Neuronal stem cell (in vitro differentiated cells): Measurements from ENCODE around the gene ALDH1L1.
"Not testable (repeated sequence)": the region's sequence is repeated elsewhere in the genome, so short reads cannot be mapped to it uniquely, and the experiment has no call there.

ENCODE experiments used
- DNase-seq: peaks from one replicate; pipeline ENCODE4 v3.0.0-alpha.2; 2013; ENCODE audit warnings: low spot score
- H2AFZ ChIP-seq: one replicate; pipeline ENCODE4 v1.6.1; 2013; ENCODE audit warnings: mild to moderate bottlenecking, low read length, inconsistent platforms
- H2AK5ac ChIP-seq: 2 replicates; pipeline ENCODE4 v1.6.1; 2013; ENCODE audit warnings: low read depth, mild to moderate bottlenecking, inconsistent platforms, low read length, moderate library complexity, mixed read lengths
- H2BK120ac ChIP-seq: 2 replicates; pipeline ENCODE4 v1.6.1; 2013; ENCODE audit warnings: low read depth, mild to moderate bottlenecking, inconsistent platforms, low read length, moderate library complexity, mixed read lengths
- H2BK12ac ChIP-seq: one replicate; pipeline ENCODE4 v1.6.1; 2013; ENCODE audit warnings: low read length, inconsistent platforms
- H2BK15ac ChIP-seq: 2 replicates; pipeline ENCODE4 v1.6.1; 2013; ENCODE audit warnings: mild to moderate bottlenecking, low read length, inconsistent platforms, mixed read lengths
- H2BK5ac ChIP-seq: one replicate; pipeline ENCODE4 v1.6.1; 2013; ENCODE audit warnings: inconsistent platforms, mild to moderate bottlenecking, low read length, moderate library complexity
- H3K14ac ChIP-seq: one replicate; pipeline ENCODE4 v1.6.1; 2013; ENCODE audit warnings: low read length, inconsistent platforms
- H3K18ac ChIP-seq: 2 replicates; pipeline ENCODE4 v1.6.1; 2013; ENCODE audit warnings: low read length, inconsistent platforms
- H3K23ac ChIP-seq: 2 replicates; pipeline ENCODE4 v1.6.1; 2013; ENCODE audit warnings: low read depth, mild to moderate bottlenecking, mixed read lengths, low read length, inconsistent platforms; ENCODE audit not compliant: poor library complexity
- H3K27ac ChIP-seq: replicated peaks from 3 replicates; pipeline ENCODE4 v1.5.1; 2013; ENCODE audit warnings: low read length, inconsistent platforms
- H3K27me3 ChIP-seq, 3 experiments: 2 replicates each; pipeline ENCODE4 v1.6.1; 2013; ENCODE audit warnings: low read length in 3 of 3, mild to moderate bottlenecking in 2 of 3, inconsistent platforms in 1 of 3, low read depth in 1 of 3, mixed read lengths in 1 of 3, moderate library complexity in 1 of 3; ENCODE audit not compliant: control insufficient read depth in 3 of 3, insufficient read depth in 3 of 3
- H3K36me3 ChIP-seq, 2 donors: replicated peaks in 1 of 2; 2 replicates each; pipeline ENCODE4 v1.6.1; 2013; ENCODE audit warnings: low read length in 2 of 2; ENCODE audit not compliant: control insufficient read depth in 2 of 2, insufficient read depth in 2 of 2
- H3K4ac ChIP-seq: 2 replicates; pipeline ENCODE4 v1.6.1; 2013; ENCODE audit warnings: inconsistent platforms, mild to moderate bottlenecking, low read length, moderate library complexity
- H3K4me1 ChIP-seq, 2 donors: 1 replicate in 1 of 2; 2 replicates in 1 of 2; pipeline ENCODE4 v1.6.1; 2013; ENCODE audit warnings: low read length in 2 of 2, low read depth in 1 of 2; ENCODE audit not compliant: control insufficient read depth in 2 of 2, insufficient read depth in 1 of 2
- H3K4me2 ChIP-seq: one replicate; pipeline ENCODE4 v1.6.1; 2013; ENCODE audit warnings: mild to moderate bottlenecking, low read length, inconsistent platforms; ENCODE audit not compliant: insufficient read depth, poor library complexity, severe bottlenecking
- H3K4me3 ChIP-seq, 2 donors: 2 replicates each; pipeline ENCODE4 v1.5.1; 2013; ENCODE audit warnings: low read length in 2 of 2, mild to moderate bottlenecking in 2 of 2, inconsistent platforms in 1 of 2, moderate library complexity in 1 of 2
- H3K79me1 ChIP-seq: one replicate; pipeline ENCODE4 v1.6.1; 2013; ENCODE audit warnings: low read depth, mild to moderate bottlenecking, inconsistent platforms, low read length, moderate library complexity
- H3K9ac ChIP-seq: one replicate; pipeline ENCODE4 v1.6.1; 2013; ENCODE audit warnings: mild to moderate bottlenecking, low read depth, low read length, inconsistent platforms; ENCODE audit not compliant: poor library complexity
- H3K9me3 ChIP-seq, 2 donors: replicated peaks in 1 of 2; 2 replicates each; pipeline versions ENCODE3 to v1.6.1; 2013; ENCODE audit warnings: low read length in 2 of 2, mild to moderate bottlenecking in 2 of 2, inconsistent platforms in 1 of 2, low read depth in 1 of 2, mixed read lengths in 1 of 2, moderate library complexity in 1 of 2; ENCODE audit not compliant: control insufficient read depth in 2 of 2, insufficient read depth in 1 of 2
- H4K8ac ChIP-seq: one replicate; pipeline ENCODE4 v1.6.1; 2013; ENCODE audit warnings: low read depth, mild to moderate bottlenecking, inconsistent platforms, low read length, moderate library complexity
- H4K91ac ChIP-seq: one replicate; pipeline ENCODE4 v1.6.1; 2013; ENCODE audit warnings: low read length, low read depth, mild to moderate bottlenecking, inconsistent platforms; ENCODE audit not compliant: poor library complexity
- WGBS, 2 donors: extraction: QIAGEN DNeasy Blood & Tissue Kit; methylation state at CpG; one replicate each; pipeline ENCODE4 v1.1.7; 2013; ENCODE audit warnings: missing lambda C conversion rate in 2 of 2, mixed read lengths in 1 of 2; ENCODE audit not compliant: insufficient read length in 2 of 2, insufficient replicate concordance in 1 of 2; ENCODE audit errors: extremely low coverage in 2 of 2; 5-methylcytosine and 5-hydroxymethylcytosine counted together

ALDH1L1 gene

GRCh38 chr3:126067959-126068358 is 112.4 kb downstream of the ALDH1L1 start:
- no peak overlapping the region for H3K4ac ChIP-seq
- no peak overlapping the region for H4K91ac ChIP-seq
- H3K4me3 ChIP-seq: no peak overlapping the region
- no peaks in the 10 kb centered on the region for H3K79me1 ChIP-seq
- H3K9ac ChIP-seq: no peak overlapping the region
- H3K14ac ChIP-seq: peak overlapping the region; percentile 9
- H3K36me3 ChIP-seq: peaks cover 0 to 17% of the 10 kb centered on the region in 2 donors
- H2BK120ac ChIP-seq: no peak overlapping the region
- no peaks in the 10 kb centered on the region for H3K27me3 ChIP-seq
- no peak overlapping the region for H3K18ac ChIP-seq
- H2AFZ ChIP-seq: no peak overlapping the region
- no peak overlapping the region for H2BK12ac ChIP-seq
- no peak overlapping the region for H2BK5ac ChIP-seq
- H3K23ac ChIP-seq: no peak overlapping the region
- no peaks in the 10 kb centered on the region for H3K4me1 ChIP-seq
- H3K4me2 ChIP-seq: no peak overlapping the region
- no peak overlapping the region for H4K8ac ChIP-seq
- no CpG with 5 or more reads among the region's 8 CpGs for WGBS, 2 donors
- DNase-seq: no peak
- no peak overlapping the region for H2AK5ac ChIP-seq
- H3K9me3 ChIP-seq: peaks cover 2% of the 10 kb centered on the region in 2 donors
- no peak overlapping the region for H3K27ac ChIP-seq
- no peak overlapping the region for H2BK15ac ChIP-seq

GRCh38 chr3:126066676-126067075 is 113.7 kb downstream of the ALDH1L1 start:
- H3K9ac ChIP-seq, H2BK12ac ChIP-seq, DNase-seq, H2BK5ac ChIP-seq, H3K27ac ChIP-seq, H2AK5ac ChIP-seq, H3K27me3 ChIP-seq, H3K4ac ChIP-seq, H3K79me1 ChIP-seq, H3K9me3 ChIP-seq, H4K8ac ChIP-seq, H3K23ac ChIP-seq, H2AFZ ChIP-seq, H2BK120ac ChIP-seq, H3K4me1 ChIP-seq, H4K91ac ChIP-seq, H3K18ac ChIP-seq, H2BK15ac ChIP-seq, H3K14ac ChIP-seq, H3K4me2 ChIP-seq, H3K4me3 ChIP-seq: not testable (repeated sequence)
- peaks cover 0 to 17% of the 10 kb centered on the region in 2 donors for H3K36me3 ChIP-seq
- no CpG with 5 or more reads among the region's 6 CpGs for WGBS, 2 donors

- H2AK5ac ChIP-seq: no peak overlapping the region
- H2BK12ac ChIP-seq: no peak overlapping the region
- no peak for DNase-seq
- H3K36me3 ChIP-seq: peaks cover 0 to 17% of the 10 kb centered on the region in 2 donors
- no peak overlapping the region for H4K8ac ChIP-seq
- no peak overlapping the region for H3K14ac ChIP-seq
- no peaks in the 10 kb centered on the region for H3K79me1 ChIP-seq
- no peak overlapping the region for H2BK120ac ChIP-seq
- H3K4ac ChIP-seq: no peak overlapping the region
- H3K4me2 ChIP-seq: no peak overlapping the region
- no peak overlapping the region for H3K23ac ChIP-seq
- H2BK5ac ChIP-seq: no peak overlapping the region
- H3K18ac ChIP-seq: no peak overlapping the region
- no peak overlapping the region for H3K27ac ChIP-seq
- WGBS, 2 donors: no CpG with 5 or more reads among the region's 3 CpGs
- H2BK15ac ChIP-seq: no peak overlapping the region
- H2AFZ ChIP-seq: no peak overlapping the region
- H4K91ac ChIP-seq: no peak overlapping the region
- no peak overlapping the region for H3K4me3 ChIP-seq
- no peaks in the 10 kb centered on the region for H3K27me3 ChIP-seq
- H3K9me3 ChIP-seq: no peaks in the 10 kb centered on the region
- no peak overlapping the region for H3K9ac ChIP-seq
- H3K4me1 ChIP-seq: peaks cover 0 to 2% of the 10 kb centered on the region in 2 donors
These were observed 114.5 kb downstream of the ALDH1L1 start for GRCh38 chr3:126065876-126066275.

GRCh38 chr3:126064627-126065258 is 115.6 kb downstream of the ALDH1L1 start:
- no peak for DNase-seq
- Histone ChIP-seq H2AK5ac (no peak overlapping the region), H2BK5ac (no peak overlapping the region), H3K4ac (no peak overlapping the region), H2BK15ac (no peak overlapping the region), H3K27me3 (no peaks in the 10 kb centered on the region), H2AFZ (no peak overlapping the region), H3K14ac (no peak overlapping the region), H3K4me2 (no peak overlapping the region), H3K23ac (no peak overlapping the region), H4K8ac (no peak overlapping the region), H2BK12ac (no peak overlapping the region), H2BK120ac (no peak overlapping the region), H3K4me3 (no peak overlapping the region), H3K4me1 (peaks cover 0 to 2% of the 10 kb centered on the region in 2 donors), H3K9me3 (no peaks in the 10 kb centered on the region), H3K9ac (no peak overlapping the region), H3K18ac (no peak overlapping the region), H3K79me1 (no peaks in the 10 kb centered on the region), H4K91ac (no peak overlapping the region), H3K27ac (no peak overlapping the region), H3K36me3 (peaks cover 0 to 19% of the 10 kb centered on the region in 2 donors)
- WGBS, 2 donors: no CpG with 5 or more reads among the region's 10 CpGs
